Tibial artery (tissue), 4 donors: ENCODE results near the gene TBC1D24.
A peak's percentile ranks its signal among the peaks of the same experiment; 100 is the strongest.

Experiments
- DNase-seq, 2 donors: peaks; one replicate each; pipeline ENCODE4 v3.0.0-alpha.2; 2019
- H3K27ac ChIP-seq, 2 donors: fragments of 200-600 bp; sonication (generic) in 1 of 2; 1 replicate in 1 of 2; 2 replicates in 1 of 2; pipeline ENCODE4 v1.5.1; 2018 to 2019; ENCODE audit warnings: mild to moderate bottlenecking in 1 of 2
- H3K27me3 ChIP-seq, 2 donors: fragments of 200-600 bp; sonication (generic) in 1 of 2; one replicate each; pipeline versions ENCODE4 v1.5.1 to v1.6.0; 2016 to 2019
- H3K36me3 ChIP-seq, 3 donors: fragments of 200-600 bp; sonication (generic) in 2 of 3; one replicate each; pipeline ENCODE4 v1.5.1; 2016 to 2019; ENCODE audit warnings: mild to moderate bottlenecking in 2 of 3
- H3K4me1 ChIP-seq, 4 donors: fragments of 200-600 bp; sonication (generic) in 2 of 4; 1 replicate in 3 of 4; 2 replicates in 1 of 4; pipeline ENCODE4 v1.5.1; 2016 to 2019
- H3K4me3 ChIP-seq, 2 donors: fragments of 200-600 bp; sonication (generic) in 1 of 2; 1 replicate in 1 of 2; 2 replicates in 1 of 2; pipeline ENCODE4 v1.5.1; 2018 to 2019; ENCODE audit warnings: mild to moderate bottlenecking in 2 of 2
- H3K9me3 ChIP-seq, 3 donors: fragments of 200-600 bp; sonication (generic) in 1 of 3; one replicate each; pipeline ENCODE4 v1.5.1; 2016 to 2019
- intact Hi-C: fragments of 100-400 bp; cut with DNase I; formaldehyde crosslinking; loops from one replicate; pipeline ENCODE4 v1.15.0; 2023; ENCODE audit warnings: low total_unique reads
- TF ChIP-seq, protein P1 (sequence below), 2 experiments: fragments of 200-600 bp in 1 of 2; fragments of 450-650 bp in 1 of 2; IDR thresholded peaks; one replicate each; pipeline ENCODE4 v1.5.1; 2017 to 2019; ENCODE audit warnings: antibody characterized with exemption in 2 of 2, mild to moderate bottlenecking in 1 of 2, moderate library complexity in 1 of 2

Gene TBC1D24

DNA sequence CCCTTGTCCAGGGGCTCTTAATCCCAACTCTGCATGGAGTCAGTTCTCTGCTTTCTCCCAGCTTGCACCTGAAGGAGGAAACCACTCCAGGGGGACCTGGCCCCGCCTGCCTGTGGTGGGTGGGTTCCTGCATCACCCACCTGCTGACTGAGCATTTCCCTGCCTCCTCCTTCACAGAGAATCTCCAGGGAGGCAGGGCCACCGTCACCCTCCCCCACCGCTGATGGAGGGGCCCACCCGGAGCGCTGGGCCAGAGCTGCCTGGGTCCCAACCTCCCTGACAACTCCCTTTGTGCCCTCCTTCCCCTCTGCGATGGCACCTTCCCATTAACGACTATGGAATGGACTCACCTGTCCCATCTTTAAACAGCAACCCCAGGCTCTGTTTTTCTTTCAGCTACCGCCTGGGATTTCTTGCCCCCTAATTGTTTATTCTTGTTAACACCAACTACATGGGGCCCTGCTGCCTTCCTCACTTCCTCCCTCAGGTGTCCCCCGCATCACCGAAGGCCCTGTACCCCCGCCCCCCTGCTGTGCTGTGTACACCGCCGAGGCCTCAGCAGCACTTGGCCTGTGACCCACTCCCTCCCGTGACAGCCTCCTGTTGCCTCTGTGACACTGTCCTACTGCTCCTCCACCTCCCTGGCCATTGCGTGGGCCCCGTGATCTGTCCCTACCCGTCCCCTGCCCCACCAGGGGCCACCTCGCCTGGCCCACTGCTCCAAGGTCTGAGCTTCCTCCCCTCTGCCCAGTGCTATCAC, 15.9 kb upstream of the TBC1D24 start:
- Histone ChIP-seq H3K36me3 (peaks cover 0 to 26% (median 0%) of the 10 kb centered on the region in 3 donors), H3K9me3 (no peaks in the 10 kb centered on the region), H3K4me1 (peaks cover 4 to 15% (median 12%) of the 10 kb centered on the region in 4 donors), H3K4me3 (peak overlapping the region; percentile 48 to 61), H3K27ac (peak overlapping the region; percentile 42 to 46), H3K27me3 (no peaks in the 10 kb centered on the region)
- TF ChIP-seq, protein P1, sequence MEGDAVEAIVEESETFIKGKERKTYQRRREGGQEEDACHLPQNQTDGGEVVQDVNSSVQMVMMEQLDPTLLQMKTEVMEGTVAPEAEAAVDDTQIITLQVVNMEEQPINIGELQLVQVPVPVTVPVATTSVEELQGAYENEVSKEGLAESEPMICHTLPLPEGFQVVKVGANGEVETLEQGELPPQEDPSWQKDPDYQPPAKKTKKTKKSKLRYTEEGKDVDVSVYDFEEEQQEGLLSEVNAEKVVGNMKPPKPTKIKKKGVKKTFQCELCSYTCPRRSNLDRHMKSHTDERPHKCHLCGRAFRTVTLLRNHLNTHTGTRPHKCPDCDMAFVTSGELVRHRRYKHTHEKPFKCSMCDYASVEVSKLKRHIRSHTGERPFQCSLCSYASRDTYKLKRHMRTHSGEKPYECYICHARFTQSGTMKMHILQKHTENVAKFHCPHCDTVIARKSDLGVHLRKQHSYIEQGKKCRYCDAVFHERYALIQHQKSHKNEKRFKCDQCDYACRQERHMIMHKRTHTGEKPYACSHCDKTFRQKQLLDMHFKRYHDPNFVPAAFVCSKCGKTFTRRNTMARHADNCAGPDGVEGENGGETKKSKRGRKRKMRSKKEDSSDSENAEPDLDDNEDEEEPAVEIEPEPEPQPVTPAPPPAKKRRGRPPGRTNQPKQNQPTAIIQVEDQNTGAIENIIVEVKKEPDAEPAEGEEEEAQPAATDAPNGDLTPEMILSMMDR (IDR thresholded peaks at IDR 0.05) = no peak
- DNase-seq = no peak
- intact Hi-C loops = no loop called here

DNA sequence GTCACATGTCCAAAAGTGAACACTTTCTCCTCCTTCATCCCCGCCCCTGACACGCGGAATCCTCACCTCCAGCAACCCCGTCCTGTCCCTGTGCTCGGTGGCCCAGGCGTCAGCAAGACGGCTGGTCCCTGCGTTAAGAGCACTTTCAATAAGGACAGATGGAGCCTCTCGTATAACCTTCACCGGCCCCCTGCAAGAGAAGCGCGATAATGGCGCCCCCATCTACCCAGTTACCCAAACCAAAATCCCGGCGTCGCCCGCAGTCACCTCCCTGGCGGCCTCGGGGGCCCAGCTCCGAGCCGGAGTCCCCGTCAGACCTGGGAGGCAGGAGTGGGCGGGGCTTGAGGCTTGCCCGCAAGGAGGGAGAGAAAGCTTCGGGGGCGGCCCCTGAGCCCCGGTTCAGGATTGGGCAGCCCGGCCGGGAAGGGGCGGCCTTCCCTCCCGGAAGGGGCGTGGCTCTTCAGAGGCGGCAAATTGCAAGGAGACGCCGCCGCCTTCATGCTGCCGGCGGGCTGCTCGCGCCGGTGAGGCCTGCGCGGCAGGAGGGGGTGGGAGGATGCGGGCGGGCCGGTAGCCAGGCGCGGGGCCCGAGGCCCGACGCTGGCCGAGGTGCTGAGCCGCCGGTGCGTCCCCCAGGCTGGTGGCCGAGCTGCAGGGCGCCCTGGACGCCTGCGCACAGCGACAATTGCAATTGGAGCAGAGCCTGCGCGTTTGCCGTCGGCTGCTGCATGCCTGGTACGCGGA, 15.1 kb upstream of the TBC1D24 start, which contains the start of gene TEDC2:
Gene TEDC2, plus strand, starts transcription at position 463 of the 744 bp plus-strand sequence. Its CDS starts 36 bp downstream, at position 499.
- peak; percentile 98 for DNase-seq
- H3K4me1 ChIP-seq = peaks cover 4 to 15% (median 12%) of the 10 kb centered on the region in 4 donors
- intact Hi-C loops = no loop called here
- H3K36me3 ChIP-seq = peaks cover 0 to 24% (median 0%) of the 10 kb centered on the region in 3 donors
- H3K4me3 ChIP-seq = peak within 1 kb of the TSS; percentile 48 to 61
- H3K27ac ChIP-seq = peak within 1 kb of the TSS; percentile 42 to 46
- TF ChIP-seq, protein P1 (IDR thresholded peaks at IDR 0.05) = no peak
- H3K27me3 ChIP-seq = peaks cover 0 to 5% of the 10 kb centered on the region in 2 donors
- no peaks in the 10 kb centered on the region for H3K9me3 ChIP-seq

DNA sequence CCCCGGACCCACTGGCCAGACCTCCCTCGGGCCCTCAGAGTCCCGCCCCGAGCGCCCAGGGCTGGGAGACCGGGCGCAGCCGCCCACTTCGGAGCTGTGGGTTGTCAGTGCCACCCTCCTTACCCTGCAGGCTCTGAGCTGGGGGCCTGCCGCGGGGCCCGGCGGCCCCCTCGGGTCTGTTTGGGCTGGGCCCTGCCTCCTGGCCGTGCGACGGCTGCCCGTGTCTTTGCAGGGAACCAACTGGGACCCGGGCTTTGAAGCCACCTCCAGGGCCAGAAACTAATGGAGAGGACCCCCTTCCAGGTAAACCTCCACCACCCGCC, 14.6 kb upstream of the TBC1D24 start:
- intact Hi-C loops = no loop called here
- peak overlapping the region; percentile 48 to 61 for H3K4me3 ChIP-seq
- TF ChIP-seq, protein P1 (IDR thresholded peaks at IDR 0.05) = no peak
- H3K9me3 ChIP-seq = no peaks in the 10 kb centered on the region
- peaks cover 0 to 21% (median 0%) of the 10 kb centered on the region in 3 donors for H3K36me3 ChIP-seq
- peaks cover 0 to 5% of the 10 kb centered on the region in 2 donors for H3K27me3 ChIP-seq
- H3K27ac ChIP-seq = no peak overlapping the region
- peaks cover 4 to 15% (median 12%) of the 10 kb centered on the region in 4 donors for H3K4me1 ChIP-seq
- DNase-seq = no peak

DNA sequence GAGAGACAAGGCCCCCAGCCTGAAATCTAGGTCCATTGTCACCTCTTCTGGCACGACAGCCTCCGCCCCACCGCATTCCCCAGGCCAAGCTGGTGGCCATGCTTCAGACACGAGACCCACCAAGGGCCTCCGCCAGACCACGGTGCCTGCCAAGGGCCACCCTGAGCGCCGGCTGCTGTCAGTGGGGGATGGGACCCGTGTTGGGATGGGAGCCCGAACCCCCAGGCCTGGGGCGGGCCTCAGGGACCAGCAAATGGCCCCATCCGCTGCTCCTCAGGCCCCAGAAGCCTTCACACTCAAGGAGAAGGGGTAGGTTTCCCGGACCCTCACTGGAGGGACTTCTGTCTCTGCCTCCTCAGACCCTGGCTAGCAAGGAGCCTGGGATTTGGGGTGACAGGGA, 14.0 kb upstream of the TBC1D24 start:
- intact Hi-C loops = no loop called here
- TF ChIP-seq, protein P1 (IDR thresholded peaks at IDR 0.05) = no peak

DNA sequence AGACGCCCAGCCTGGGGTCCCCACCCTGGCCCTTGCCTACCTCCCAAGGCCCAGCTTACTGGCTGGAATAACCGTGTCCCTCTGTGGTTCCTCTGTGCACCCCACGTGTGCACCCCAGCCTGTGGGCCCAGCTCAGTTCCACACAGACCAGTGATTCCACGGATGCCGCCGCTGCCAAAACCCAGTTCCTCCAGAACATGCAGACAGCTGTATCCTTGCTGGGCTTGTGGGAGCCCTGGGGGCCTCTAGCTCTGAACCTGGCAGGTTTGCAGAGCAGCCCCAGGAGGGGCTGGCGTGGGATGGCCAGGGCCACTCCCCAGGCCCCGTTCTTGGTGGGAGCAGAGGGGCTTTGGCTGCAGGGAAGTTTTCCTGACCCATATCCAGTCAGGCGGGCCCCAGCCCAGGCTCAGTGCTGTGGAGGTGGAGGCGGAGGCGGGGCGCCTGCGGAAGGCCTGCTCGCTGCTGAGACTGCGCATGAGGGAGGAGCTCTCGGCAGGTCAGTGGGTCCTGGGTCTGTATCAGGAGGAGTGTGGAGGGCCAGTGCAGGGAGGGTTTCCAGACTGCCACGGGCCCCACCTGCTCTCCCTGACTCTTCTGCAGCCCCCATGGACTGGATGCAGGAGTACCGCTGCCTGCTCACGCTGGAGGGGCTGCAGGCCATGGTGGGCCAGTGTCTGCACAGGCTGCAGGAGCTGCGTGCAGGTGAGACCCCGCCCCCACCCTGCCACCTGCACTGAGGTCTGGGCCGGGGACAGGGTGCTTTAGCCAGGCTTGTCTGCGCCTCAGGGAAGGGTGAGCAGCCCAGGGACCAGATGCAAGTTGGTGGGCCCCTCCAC, 12.7 kb upstream of the TBC1D24 start:
- no peak for DNase-seq
- TF ChIP-seq, protein P1 (IDR thresholded peaks at IDR 0.05) = no peak
- intact Hi-C loops = no loop called here

More for the DNA sequence above, 14.0 kb upstream of the TBC1D24 start:
- Histone ChIP-seq H3K36me3 (peaks cover 0 to 15% (median 0%) of the 10 kb centered on the region in 3 donors), H3K27me3 (peaks cover 0 to 5% of the 10 kb centered on the region in 2 donors), H3K4me3 (no peak overlapping the region), H3K27ac (no peak overlapping the region), H3K4me1 (peaks cover 4 to 15% (median 12%) of the 10 kb centered on the region in 4 donors), H3K9me3 (no peaks in the 10 kb centered on the region)
- DNase-seq = no peak

More for the DNA sequence above, 12.7 kb upstream of the TBC1D24 start:
- Histone ChIP-seq H3K36me3 (peaks cover 0 to 2% (median 0%) of the 10 kb centered on the region in 3 donors), H3K27me3 (peaks cover 0 to 11% of the 10 kb centered on the region in 2 donors), H3K27ac (no peak overlapping the region), H3K4me1 (peaks cover 4 to 18% (median 14%) of the 10 kb centered on the region in 4 donors), H3K4me3 (no peak overlapping the region), H3K9me3 (no peaks in the 10 kb centered on the region)
